ENCODE data around the gene RIBC1.
A peak's percentile ranks its signal among the peaks of the same experiment; 100 is the strongest.
"Not testable (repeated sequence)": the region's sequence is repeated elsewhere in the genome, so short reads cannot be mapped to it uniquely, and the experiment has no call there.

Gene RIBC1

GRCh38 chrX:53422861-53423306 is at the start of gene RIBC1:
Gene RIBC1, plus strand, starts transcription at chrX:53422873. Its CDS starts 3,404 bp downstream, at chrX:53426277.
- no peak for DNase-seq (ENCODE audit: low read depth in 2 of 2)

- no peak for DNase-seq (ENCODE audit: low read depth in 2 of 2)
Observed at GRCh38 chrX:53373307-53373706, 49.4 kb upstream of the RIBC1 start.

GRCh38 chrX:53374222-53374820 is 48.4 kb upstream of the RIBC1 start:
- DNase-seq (ENCODE audit: low read depth in 2 of 2): no peak

GRCh38 chrX:53374923-53375322 is 47.8 kb upstream of the RIBC1 start:
- DNase-seq (ENCODE audit: low read depth in 2 of 2): no peak

GRCh38 chrX:53376888-53377287 is 45.8 kb upstream of the RIBC1 start:
- DNase-seq (ENCODE audit: low read depth in 2 of 2): no peak

- DNase-seq (ENCODE audit: low read depth in 2 of 2): no peak
Observed at GRCh38 chrX:53377464-53377863, 45.2 kb upstream of the RIBC1 start.

- DNase-seq (ENCODE audit: low read depth in 2 of 2): no peak
Observed at GRCh38 chrX:53379008-53379710, 43.5 kb upstream of the RIBC1 start.

GRCh38 chrX:53379747-53380146 is 42.9 kb upstream of the RIBC1 start:
- DNase-seq (ENCODE audit: low read depth in 2 of 2): no peak

GRCh38 chrX:53383376-53384076 is 39.1 kb upstream of the RIBC1 start:
- no peak for DNase-seq (ENCODE audit: low read depth in 2 of 2)

- no peak for DNase-seq (ENCODE audit: low read depth in 2 of 2)
Observed at GRCh38 chrX:53395605-53396298, 26.9 kb upstream of the RIBC1 start.

- no peak for DNase-seq (ENCODE audit: low read depth in 2 of 2)
Observed at GRCh38 chrX:53398216-53398615, 24.5 kb upstream of the RIBC1 start.

GRCh38 chrX:53403535-53403934 is 19.1 kb upstream of the RIBC1 start:
- DNase-seq (ENCODE audit: low read depth in 2 of 2): no peak

GRCh38 chrX:53412446-53412845 is 10.2 kb upstream of the RIBC1 start:
- DNase-seq (ENCODE audit: low read depth in 2 of 2): no peak

- not testable (repeated sequence) for DNase-seq (ENCODE audit: low read depth in 2 of 2)
Observed at GRCh38 chrX:53420351-53420750, 2.3 kb upstream of the RIBC1 start.

GRCh38 chrX:53421125-53421524 is 1.5 kb upstream of the RIBC1 start:
- DNase-seq (ENCODE audit: low read depth in 2 of 2): no peak

GRCh38 chrX:53421772-53422085 is 944 bp upstream of the RIBC1 start:
- DNase-seq (ENCODE audit: low read depth in 2 of 2): no peak

GRCh38 chrX:53422086-53422860 is 400 bp upstream of the RIBC1 start, which contains the start of gene SMC1A:
Gene SMC1A, minus strand, starts transcription at chrX:53422654. Its CDS starts 54 bp downstream, at chrX:53422600.
- DNase-seq (ENCODE audit: low read depth in 2 of 2): peak; percentile 82 to 95

- no peak for DNase-seq (ENCODE audit: low read depth in 2 of 2)
Observed at GRCh38 chrX:53429755-53430154, 7.1 kb downstream of the RIBC1 start.

- DNase-seq (ENCODE audit: low read depth in 2 of 2): no peak
Observed at GRCh38 chrX:53430231-53430630, 7.6 kb downstream of the RIBC1 start.

GRCh38 chrX:53433651-53434639 is 11.3 kb downstream of the RIBC1 start, which contains the start of gene HSD17B10:
Gene HSD17B10, minus strand, starts transcription at chrX:53434370. Its CDS starts 25 bp downstream, at chrX:53434345.
- DNase-seq (ENCODE audit: low read depth in 2 of 2): peak; percentile 73 to 78

Data from stimulated activated CD4-positive, alpha-beta T cell treated with anti-CD3 and anti-CD28 coated beads, Interleukin-1b, Interleukin-23, amount 100 ng/mL, for 4 hours (primary cell).